Measurements from ENCODE around the gene PRH1.

DNA sequence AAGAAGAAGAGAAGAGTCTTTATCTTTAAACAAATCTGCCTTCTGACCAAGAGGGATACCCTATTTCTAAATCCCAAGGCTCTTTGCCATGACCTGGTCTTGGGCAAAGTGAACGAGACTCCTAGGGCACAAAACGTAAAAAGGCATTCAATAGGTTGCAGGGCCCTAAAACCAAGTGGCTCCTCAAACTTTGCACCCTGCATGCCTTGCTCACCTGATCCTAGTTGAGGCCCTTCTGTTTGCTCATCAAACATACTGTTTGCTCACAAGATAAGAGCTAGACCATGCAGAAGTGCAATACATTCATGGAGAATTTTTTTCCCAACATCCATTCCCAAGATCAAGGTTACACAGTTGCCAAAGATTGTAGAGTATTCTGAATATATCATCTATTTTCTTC is 7.9 kb upstream of the PRH1 start:
- TF ChIP-seq, protein P1, sequence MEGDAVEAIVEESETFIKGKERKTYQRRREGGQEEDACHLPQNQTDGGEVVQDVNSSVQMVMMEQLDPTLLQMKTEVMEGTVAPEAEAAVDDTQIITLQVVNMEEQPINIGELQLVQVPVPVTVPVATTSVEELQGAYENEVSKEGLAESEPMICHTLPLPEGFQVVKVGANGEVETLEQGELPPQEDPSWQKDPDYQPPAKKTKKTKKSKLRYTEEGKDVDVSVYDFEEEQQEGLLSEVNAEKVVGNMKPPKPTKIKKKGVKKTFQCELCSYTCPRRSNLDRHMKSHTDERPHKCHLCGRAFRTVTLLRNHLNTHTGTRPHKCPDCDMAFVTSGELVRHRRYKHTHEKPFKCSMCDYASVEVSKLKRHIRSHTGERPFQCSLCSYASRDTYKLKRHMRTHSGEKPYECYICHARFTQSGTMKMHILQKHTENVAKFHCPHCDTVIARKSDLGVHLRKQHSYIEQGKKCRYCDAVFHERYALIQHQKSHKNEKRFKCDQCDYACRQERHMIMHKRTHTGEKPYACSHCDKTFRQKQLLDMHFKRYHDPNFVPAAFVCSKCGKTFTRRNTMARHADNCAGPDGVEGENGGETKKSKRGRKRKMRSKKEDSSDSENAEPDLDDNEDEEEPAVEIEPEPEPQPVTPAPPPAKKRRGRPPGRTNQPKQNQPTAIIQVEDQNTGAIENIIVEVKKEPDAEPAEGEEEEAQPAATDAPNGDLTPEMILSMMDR (IDR thresholded peaks at IDR 0.05 in 8 of 11, conservative IDR thresholded peaks at IDR 0.05 in 3 of 11): no peak
- TF ChIP-seq POLR2AphosphoS5 (IDR thresholded peaks at IDR 0.05): no peak
